ENCODE measurements around the gene TNRC18. TPM values are rescaled to one million over a fixed set of nuclear protein-coding genes. Genes with fewer than 3 reads are reported as not detected.

TNRC18 gene
- total and polyA plus RNA-seq, 2 experiments from 2014 or later: 3.7 to 51.8 TPM

- Histone ChIP-seq H3K79me2 (ENCODE audit: insufficient read depth) (peaks cover 89% of the 10 kb centered on the region), H3K27ac (no peak overlapping the region), H3K9me2 (ENCODE audit: insufficient read depth) (no peaks in the 10 kb centered on the region), H3K27me3 (replicated peaks; ENCODE audit: insufficient read depth) (no peaks in the 10 kb centered on the region), H3K36me3 (ENCODE audit: low read depth) (peaks cover 13% of the 10 kb centered on the region), H3K9me3 (ENCODE audit: low read depth) (no peaks in the 10 kb centered on the region), H4K20me1 (ENCODE audit: insufficient read depth) (no peaks in the 10 kb centered on the region; the same call in 1 of the 2 replicates), H3F3A (ENCODE audit: insufficient read depth) (no peaks in the 10 kb centered on the region), H3K9ac (no peak overlapping the region), H2AFZ (no peak overlapping the region), H3K4me3 (no peak overlapping the region), H3K4me2 (ENCODE audit: unreplicated experiment) (no peak overlapping the region), H3K4me1 (ENCODE audit: insufficient read depth) (peaks cover 4% of the 10 kb centered on the region; the same call in 1 of the 2 replicates)
- 96% methylated on average over 21 to 45 of the region's 45 CpGs for WGBS, 2 experiments (ENCODE audit: low coverage in 1 of 2, low lambda C conversion rate in 2 of 2, missing lambda C conversion rate in 2 of 2)
- no peak for TF ChIP-seq EZH2phosphoT487 (IDR thresholded peaks at IDR 0.05; ENCODE audit: insufficient read depth, low read depth)
- no peak for TF ChIP-seq EZH2 (IDR thresholded peaks at IDR 0.05; ENCODE audit: insufficient read depth, poor library complexity, severe bottlenecking)
- in situ Hi-C loops (cut with MboI): no loop called here
- DNase-seq: no peak
Measured at GRCh38 chr7:5387711-5388245, 35.9 kb downstream of the TNRC18 start.

GRCh38 chr7:5384618-5385017, 39.0 kb downstream of the TNRC18 start:
- Histone ChIP-seq H3F3A (ENCODE audit: insufficient read depth) (no peaks in the 10 kb centered on the region), H3K27ac (no peak overlapping the region), H3K79me2 (ENCODE audit: insufficient read depth) (peaks cover 89% of the 10 kb centered on the region), H3K9me2 (ENCODE audit: insufficient read depth) (no peaks in the 10 kb centered on the region), H3K4me3 (no peak overlapping the region), H3K36me3 (ENCODE audit: low read depth) (peaks cover 13% of the 10 kb centered on the region), H2AFZ (no peak overlapping the region), H4K20me1 (ENCODE audit: insufficient read depth) (peaks cover 16% of the 10 kb centered on the region), H3K27me3 (replicated peaks; ENCODE audit: insufficient read depth) (no peaks in the 10 kb centered on the region), H3K4me1 (ENCODE audit: insufficient read depth) (peaks cover 8% of the 10 kb centered on the region; the same call in 1 of the 2 replicates), H3K9ac (no peak overlapping the region), H3K9me3 (ENCODE audit: low read depth) (no peaks in the 10 kb centered on the region), H3K4me2 (ENCODE audit: unreplicated experiment) (no peak overlapping the region)
- TF ChIP-seq EZH2phosphoT487 (IDR thresholded peaks at IDR 0.05; ENCODE audit: insufficient read depth, low read depth): no peak
- no peak for TF ChIP-seq EZH2 (IDR thresholded peaks at IDR 0.05; ENCODE audit: insufficient read depth, poor library complexity, severe bottlenecking)
- in situ Hi-C loops (cut with MboI): no loop called here
- DNase-seq: no peak
- 68 to 77% methylated on average over 6 of the region's 6 CpGs for WGBS, 2 experiments (ENCODE audit: low coverage in 1 of 2, low lambda C conversion rate in 2 of 2, missing lambda C conversion rate in 2 of 2)

GRCh38 chr7:5383314-5384098, 40.1 kb downstream of the TNRC18 start:
- H3K4me1 ChIP-seq (ENCODE audit: insufficient read depth): peaks cover 8% of the 10 kb centered on the region; the same call in 1 of the 2 replicates
- no peak overlapping the region for H3K4me2 ChIP-seq (ENCODE audit: unreplicated experiment)
- WGBS, 2 experiments (ENCODE audit: low coverage in 1 of 2, low lambda C conversion rate in 2 of 2, missing lambda C conversion rate in 2 of 2): 58 to 59% methylated on average over 16 of the region's 16 CpGs
- H3K4me3 ChIP-seq: no peak overlapping the region
- peaks cover 95% of the 10 kb centered on the region for H3K79me2 ChIP-seq (ENCODE audit: insufficient read depth)
- no peak for DNase-seq
- no peak overlapping the region for H2AFZ ChIP-seq
- no peaks in the 10 kb centered on the region for H3K9me3 ChIP-seq (ENCODE audit: low read depth)
- H3K27me3 ChIP-seq (replicated peaks; ENCODE audit: insufficient read depth): no peaks in the 10 kb centered on the region
- peaks cover 22% of the 10 kb centered on the region for H4K20me1 ChIP-seq (ENCODE audit: insufficient read depth)
- TF ChIP-seq EZH2phosphoT487 (IDR thresholded peaks at IDR 0.05; ENCODE audit: insufficient read depth, low read depth) (no peak), EZH2 (IDR thresholded peaks at IDR 0.05; ENCODE audit: insufficient read depth, poor library complexity, severe bottlenecking) (no peak)
- no peaks in the 10 kb centered on the region for H3F3A ChIP-seq (ENCODE audit: insufficient read depth)
- peaks cover 13% of the 10 kb centered on the region for H3K36me3 ChIP-seq (ENCODE audit: low read depth)
- no peak overlapping the region for H3K27ac ChIP-seq
- in situ Hi-C loops (cut with MboI): no loop called here
- H3K9ac ChIP-seq: peak overlapping the region; percentile 5; the same call in 1 of the 2 replicates
- no peaks in the 10 kb centered on the region for H3K9me2 ChIP-seq (ENCODE audit: insufficient read depth)

GRCh38 chr7:5382281-5382892, 41.2 kb downstream of the TNRC18 start:
- DNase-seq: peak; percentile 38
- Histone ChIP-seq H3K9me2 (ENCODE audit: insufficient read depth) (no peaks in the 10 kb centered on the region), H4K20me1 (ENCODE audit: insufficient read depth) (peaks cover 22% of the 10 kb centered on the region), H3K4me3 (no peak overlapping the region), H3K27ac (no peak overlapping the region), H3K79me2 (ENCODE audit: insufficient read depth) (peaks cover 100% of the 10 kb centered on the region), H3K4me2 (ENCODE audit: unreplicated experiment) (no peak overlapping the region), H3K9ac (no peak overlapping the region), H3F3A (ENCODE audit: insufficient read depth) (no peaks in the 10 kb centered on the region), H3K9me3 (ENCODE audit: low read depth) (no peaks in the 10 kb centered on the region), H3K27me3 (replicated peaks; ENCODE audit: insufficient read depth) (no peaks in the 10 kb centered on the region), H2AFZ (no peak overlapping the region), H3K4me1 (ENCODE audit: insufficient read depth) (peaks cover 8% of the 10 kb centered on the region; the same call in 1 of the 2 replicates), H3K36me3 (ENCODE audit: low read depth) (peaks cover 13% of the 10 kb centered on the region)
- no peak for TF ChIP-seq EZH2phosphoT487 (IDR thresholded peaks at IDR 0.05; ENCODE audit: insufficient read depth, low read depth)
- TF ChIP-seq EZH2 (IDR thresholded peaks at IDR 0.05; ENCODE audit: insufficient read depth, poor library complexity, severe bottlenecking): no peak
- in situ Hi-C loops (cut with MboI): no loop called here
- 62 to 69% methylated on average over 15 to 20 of the region's 20 CpGs for WGBS, 2 experiments (ENCODE audit: low coverage in 1 of 2, low lambda C conversion rate in 2 of 2, missing lambda C conversion rate in 2 of 2)

Data from GM23248 (cell line).